Measurements from ENCODE around the gene AMOT. TPM values are rescaled to one million over a fixed set of nuclear protein-coding genes. Genes with fewer than 3 reads are reported as not detected.

Gene AMOT
- total RNA-seq, 2 donors from 2014 or later = 4.6 to 6.8 TPM

- DNase-seq (ENCODE audit: low spot score) = no peak
- Histone ChIP-seq H3K27ac (no peak overlapping the region), H3K9me3 (peaks cover 0 to 13% of the 10 kb centered on the region in 2 donors), H3K4me1 (no peaks in the 10 kb centered on the region), H3K27me3 (no peaks in the 10 kb centered on the region), H3K36me3 (no peaks in the 10 kb centered on the region), H3K4me3 (no peak overlapping the region)
- no peak for TF ChIP-seq CTCF (IDR thresholded peaks at IDR 0.05)
These were observed 41.2 kb downstream of the AMOT start for GRCh38 chrX:112799425-112799824.

GRCh38 chrX:112798736-112799135 is 41.9 kb downstream of the AMOT start:
- H3K27me3 ChIP-seq = no peaks in the 10 kb centered on the region
- TF ChIP-seq CTCF (IDR thresholded peaks at IDR 0.05) = no peak
- H3K27ac ChIP-seq = no peak overlapping the region
- H3K36me3 ChIP-seq = no peaks in the 10 kb centered on the region
- peaks cover 0 to 13% of the 10 kb centered on the region in 2 donors for H3K9me3 ChIP-seq
- no peak for DNase-seq (ENCODE audit: low spot score)
- no peaks in the 10 kb centered on the region for H3K4me1 ChIP-seq
- H3K4me3 ChIP-seq = no peak overlapping the region

GRCh38 chrX:112789931-112790330 is 50.7 kb downstream of the AMOT start:
- H3K9me3 ChIP-seq = no peaks in the 10 kb centered on the region
- H3K36me3 ChIP-seq = no peaks in the 10 kb centered on the region
- no peak for DNase-seq (ENCODE audit: low spot score)
- TF ChIP-seq CTCF (IDR thresholded peaks at IDR 0.05) = no peak
- H3K4me3 ChIP-seq = no peak overlapping the region
- H3K27me3 ChIP-seq = no peaks in the 10 kb centered on the region
- no peaks in the 10 kb centered on the region for H3K4me1 ChIP-seq
- no peak overlapping the region for H3K27ac ChIP-seq

- Histone ChIP-seq H3K4me3 (no peak overlapping the region), H3K36me3 (no peaks in the 10 kb centered on the region), H3K27me3 (no peaks in the 10 kb centered on the region), H3K27ac (no peak overlapping the region), H3K4me1 (no peaks in the 10 kb centered on the region), H3K9me3 (no peaks in the 10 kb centered on the region)
- no peak for TF ChIP-seq CTCF (IDR thresholded peaks at IDR 0.05)
- DNase-seq (ENCODE audit: low spot score) = no peak
These were observed 54.6 kb downstream of the AMOT start for GRCh38 chrX:112786076-112786475.

- Histone ChIP-seq H3K36me3 (no peaks in the 10 kb centered on the region), H3K4me3 (no peak overlapping the region), H3K4me1 (no peaks in the 10 kb centered on the region), H3K9me3 (no peaks in the 10 kb centered on the region), H3K27me3 (no peaks in the 10 kb centered on the region), H3K27ac (no peak overlapping the region)
- no peak for DNase-seq (ENCODE audit: low spot score)
- TF ChIP-seq CTCF (IDR thresholded peaks at IDR 0.05) = no peak
These were observed 55.3 kb downstream of the AMOT start for GRCh38 chrX:112785344-112785743.

GRCh38 chrX:112784692-112785091 is 55.9 kb downstream of the AMOT start:
- H3K36me3 ChIP-seq = no peaks in the 10 kb centered on the region
- DNase-seq (ENCODE audit: low spot score) = no peak
- no peak for TF ChIP-seq CTCF (IDR thresholded peaks at IDR 0.05)
- no peak overlapping the region for H3K27ac ChIP-seq
- no peak overlapping the region for H3K4me3 ChIP-seq
- H3K9me3 ChIP-seq = no peaks in the 10 kb centered on the region
- no peaks in the 10 kb centered on the region for H3K4me1 ChIP-seq
- H3K27me3 ChIP-seq = no peaks in the 10 kb centered on the region

All from right atrium auricular region (tissue), 2 donors.